C4-2B (cell line): Measurements from ENCODE around the gene UBE2E2.

Experiments used
- H3K27ac ChIP-seq: fragments of 450-650 bp; 2 replicates; pipeline ENCODE4 v1.5.1; 2017
- CTCF ChIP-seq: fragments of 450-650 bp; conservative IDR thresholded peaks from 2 replicates; pipeline ENCODE4 v1.5.1; 2017; ENCODE audit warnings: mild to moderate bottlenecking
- ZFX ChIP-seq: fragments of 450-650 bp; IDR thresholded peaks from 2 replicates; pipeline ENCODE4 v1.6.1; 2017

Gene UBE2E2

DNA sequence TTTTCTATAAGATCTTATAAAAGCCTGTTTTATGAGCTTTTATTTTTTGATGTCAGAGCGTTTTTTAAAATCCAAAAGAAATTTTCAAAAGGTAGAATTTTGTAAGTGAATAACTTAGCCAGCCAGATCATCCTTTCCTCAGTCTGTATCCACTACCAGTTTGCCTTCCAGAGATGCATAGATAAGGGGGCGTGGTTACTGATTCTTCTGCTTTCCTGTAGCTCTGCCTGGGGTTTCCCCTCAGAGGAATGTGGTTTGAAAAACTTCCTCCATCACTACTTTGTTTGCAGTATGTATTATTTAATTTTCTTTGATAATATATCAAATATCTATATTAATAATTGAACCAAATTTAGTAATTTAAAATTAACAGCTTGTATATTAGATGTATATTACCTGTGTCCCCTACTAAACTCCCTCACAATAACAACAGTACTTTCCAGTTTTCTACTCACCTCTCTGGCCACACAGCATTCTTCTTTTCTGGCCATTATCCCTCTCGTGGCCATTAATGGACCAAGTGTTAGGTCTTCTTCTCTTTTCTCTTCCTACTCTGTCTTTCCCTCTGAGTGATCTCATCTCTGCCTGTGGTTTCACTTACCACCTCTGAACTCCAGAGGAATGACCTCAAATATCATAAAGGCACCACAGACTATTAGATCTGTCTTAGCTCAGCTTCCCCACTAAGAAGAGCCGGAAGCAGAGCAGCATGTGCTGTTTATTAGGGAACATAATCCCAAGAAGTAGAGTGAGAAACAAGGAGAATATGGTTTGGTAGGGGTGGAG, 239.7 kb downstream of the UBE2E2 start:
- no peak overlapping the region for H3K27ac ChIP-seq
- TF ChIP-seq ZFX (no peak), CTCF (no peak)

GRCh38 chr3:23444386-23444785, 241.3 kb downstream of the UBE2E2 start:
- TF ChIP-seq ZFX (no peak), CTCF (no peak)
- H3K27ac ChIP-seq = no peak overlapping the region

DNA sequence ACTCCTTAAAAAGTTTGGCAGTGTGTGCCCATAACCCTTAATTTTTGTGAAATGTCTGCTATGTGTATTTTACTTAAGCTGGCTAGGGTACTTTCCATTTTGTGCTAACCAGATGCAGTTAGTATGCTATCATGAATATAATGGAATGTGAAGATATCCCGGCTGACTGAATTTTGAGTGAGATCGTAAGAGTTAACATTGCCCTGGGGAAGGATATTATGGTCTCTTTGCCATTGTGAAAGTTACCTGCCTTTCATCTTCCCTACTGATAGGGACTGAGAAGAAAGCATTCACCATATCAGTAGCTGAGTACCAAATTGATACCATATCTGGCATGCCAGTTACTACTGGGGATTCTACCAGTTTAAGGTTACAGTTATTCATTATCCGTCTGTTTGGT, 243.2 kb downstream of the UBE2E2 start:
- TF ChIP-seq ZFX = no peak
- no peak for TF ChIP-seq CTCF
- no peak overlapping the region for H3K27ac ChIP-seq

GRCh38 chr3:23448998-23449537, 245.9 kb downstream of the UBE2E2 start:
- no peak overlapping the region for H3K27ac ChIP-seq

DNA sequence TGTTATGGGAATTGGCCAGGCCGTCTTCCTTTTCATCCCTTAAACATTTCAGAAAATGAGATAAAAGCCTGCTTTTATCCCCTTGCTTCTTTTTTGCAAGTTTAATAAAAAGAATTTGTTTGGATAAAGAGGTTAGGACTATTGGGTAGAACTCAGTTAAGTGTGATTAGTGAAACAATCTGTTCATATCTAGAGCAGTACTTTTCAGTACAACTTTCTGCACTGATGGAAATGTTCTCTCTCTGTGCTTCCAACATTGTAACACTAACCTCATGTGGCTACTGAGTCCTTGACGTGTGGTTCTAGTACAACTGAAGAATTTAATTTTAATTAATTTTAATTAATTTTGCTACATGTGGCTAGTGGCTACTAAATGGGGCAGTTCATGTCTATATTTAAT, 246.9 kb downstream of the UBE2E2 start:
- no peak overlapping the region for H3K27ac ChIP-seq
- no peak for TF ChIP-seq ZFX
- no peak for TF ChIP-seq CTCF

More at GRCh38 chr3:23448998-23449537, 245.9 kb downstream of the UBE2E2 start:
- no peak for TF ChIP-seq ZFX
- no peak for TF ChIP-seq CTCF

- TF ChIP-seq ZFX (no peak), CTCF (no peak)
- H3K27ac ChIP-seq = no peak overlapping the region
Observed at GRCh38 chr3:23450806-23451205, 247.7 kb downstream of the UBE2E2 start.

- no peak overlapping the region for H3K27ac ChIP-seq
- TF ChIP-seq CTCF (no peak), ZFX (no peak)
Observed at GRCh38 chr3:23452408-23452807, 249.3 kb downstream of the UBE2E2 start.
